Measurements from ENCODE around the gene ARL2BP. TPM values are rescaled to one million over a fixed set of nuclear protein-coding genes. Genes with fewer than 3 reads are reported as not detected.

Gene ARL2BP
- polyA plus RNA-seq, 3 donors: 35.4 to 84.6 (median 84.0) TPM

DNA sequence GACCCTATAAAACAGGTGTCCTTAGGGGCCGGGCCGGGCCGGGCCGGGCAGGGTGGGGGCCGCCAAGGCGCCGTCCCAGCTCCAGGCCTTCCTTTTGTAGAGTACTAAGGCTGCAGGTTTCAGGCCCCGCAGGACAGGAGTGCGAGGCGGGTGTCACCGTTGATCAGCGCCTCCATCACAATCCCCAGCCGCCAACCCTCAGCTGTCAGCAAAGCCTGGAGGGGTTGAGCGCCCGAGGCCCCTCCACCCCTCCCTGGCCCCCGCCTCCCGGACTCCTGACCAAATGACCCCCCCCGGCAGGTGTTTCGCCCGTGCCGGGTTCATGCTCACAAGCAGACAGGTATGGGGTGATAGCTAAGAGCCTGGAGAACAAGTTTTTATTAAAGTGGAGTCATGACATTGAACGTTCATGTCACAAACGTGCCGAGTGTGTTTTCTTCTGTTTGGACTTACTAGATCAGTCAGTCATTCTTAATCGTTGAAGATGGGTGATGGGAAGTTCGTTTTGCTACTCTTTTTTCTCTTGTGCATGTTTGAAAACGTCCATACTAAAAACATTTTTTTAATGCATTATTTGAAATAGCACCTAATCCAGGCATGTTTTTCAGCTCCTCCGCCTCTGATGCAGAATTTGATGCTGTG, 534 bp downstream of the ARL2BP start:
- Mint-ChIP-seq H3K27ac (peak overlapping the region; percentile 68 to 96 (median 89)), H3K36me3 (peaks cover 28 to 35% of the 10 kb centered on the region in 2 donors), H3K27me3 (ENCODE audit: low read depth in 3 of 3) (no peaks in the 10 kb centered on the region), H3K4me3 (peak overlapping the region; percentile 73 to 88), H3K9me3 (no peaks in the 10 kb centered on the region), H3K4me1 (peaks cover 28% of the 10 kb centered on the region)
- H3K79me2 ChIP-seq (ENCODE audit: insufficient read depth, low read length): peaks cover 16% of the 10 kb centered on the region
- WGBS (ENCODE audit: insufficient coverage): 0% methylated on average over 12 of the region's 28 CpGs
- DNase-seq: no peak
- peak overlapping the region; percentile 92 for H3K9ac ChIP-seq (ENCODE audit: insufficient read depth, low read length, poor library complexity, severe bottlenecking)
- H3K27me3 ChIP-seq (ENCODE audit: control insufficient read depth in 2 of 2, insufficient read depth in 2 of 2, low read length in 2 of 2): no peaks in the 10 kb centered on the region
- TF ChIP-seq, protein P1, sequence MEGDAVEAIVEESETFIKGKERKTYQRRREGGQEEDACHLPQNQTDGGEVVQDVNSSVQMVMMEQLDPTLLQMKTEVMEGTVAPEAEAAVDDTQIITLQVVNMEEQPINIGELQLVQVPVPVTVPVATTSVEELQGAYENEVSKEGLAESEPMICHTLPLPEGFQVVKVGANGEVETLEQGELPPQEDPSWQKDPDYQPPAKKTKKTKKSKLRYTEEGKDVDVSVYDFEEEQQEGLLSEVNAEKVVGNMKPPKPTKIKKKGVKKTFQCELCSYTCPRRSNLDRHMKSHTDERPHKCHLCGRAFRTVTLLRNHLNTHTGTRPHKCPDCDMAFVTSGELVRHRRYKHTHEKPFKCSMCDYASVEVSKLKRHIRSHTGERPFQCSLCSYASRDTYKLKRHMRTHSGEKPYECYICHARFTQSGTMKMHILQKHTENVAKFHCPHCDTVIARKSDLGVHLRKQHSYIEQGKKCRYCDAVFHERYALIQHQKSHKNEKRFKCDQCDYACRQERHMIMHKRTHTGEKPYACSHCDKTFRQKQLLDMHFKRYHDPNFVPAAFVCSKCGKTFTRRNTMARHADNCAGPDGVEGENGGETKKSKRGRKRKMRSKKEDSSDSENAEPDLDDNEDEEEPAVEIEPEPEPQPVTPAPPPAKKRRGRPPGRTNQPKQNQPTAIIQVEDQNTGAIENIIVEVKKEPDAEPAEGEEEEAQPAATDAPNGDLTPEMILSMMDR (IDR thresholded peaks at IDR 0.05): no peak
- H3K4me2 ChIP-seq (replicated peaks; ENCODE audit: extremely low read depth, low read length, poor library complexity, severe bottlenecking): peak overlapping the region; percentile 91
- H3K9me3 ChIP-seq (replicated peaks in 1 of 2; ENCODE audit: control insufficient read depth in 1 of 2, insufficient read depth in 1 of 2, low read length in 2 of 2): no peaks in the 10 kb centered on the region
- H2AFZ ChIP-seq (ENCODE audit: insufficient read depth, low read depth, low read length, poor library complexity, severe bottlenecking): peak overlapping the region; percentile 97
- intact Hi-C loops (cut with micrococcal nuclease): loop anchor here (5.0 to 10.0 kb wide), 4 partner anchors 37 to 61 kb away; partner anchors contain the start of genes PSME3IP1 (in 2 of the 2), RSPRY1 (in 2 of the 2) and PLLP (in 1 of the 2)
- peaks cover 25 to 34% of the 10 kb centered on the region in 2 donors for H3K4me1 ChIP-seq (ENCODE audit: control insufficient read depth in 1 of 2, insufficient read depth in 2 of 2, low read length in 2 of 2)
- peaks cover 30 to 41% of the 10 kb centered on the region in 2 donors for H3K36me3 ChIP-seq (replicated peaks in 1 of 2; ENCODE audit: control insufficient read depth in 1 of 2, insufficient read depth in 2 of 2, low read length in 2 of 2)
- no peaks in the 10 kb centered on the region for H4K20me1 ChIP-seq (ENCODE audit: insufficient read depth, low read length)
- peak overlapping the region; percentile 60 to 98 for H3K27ac ChIP-seq (ENCODE audit: low read depth in 1 of 2, low read length in 2 of 2)
- H3K4me3 ChIP-seq (replicated peaks in 1 of 3; ENCODE audit: low read depth in 2 of 3, low read length in 3 of 3): peak overlapping the region; percentile 54 to 84 (median 79)

DNA sequence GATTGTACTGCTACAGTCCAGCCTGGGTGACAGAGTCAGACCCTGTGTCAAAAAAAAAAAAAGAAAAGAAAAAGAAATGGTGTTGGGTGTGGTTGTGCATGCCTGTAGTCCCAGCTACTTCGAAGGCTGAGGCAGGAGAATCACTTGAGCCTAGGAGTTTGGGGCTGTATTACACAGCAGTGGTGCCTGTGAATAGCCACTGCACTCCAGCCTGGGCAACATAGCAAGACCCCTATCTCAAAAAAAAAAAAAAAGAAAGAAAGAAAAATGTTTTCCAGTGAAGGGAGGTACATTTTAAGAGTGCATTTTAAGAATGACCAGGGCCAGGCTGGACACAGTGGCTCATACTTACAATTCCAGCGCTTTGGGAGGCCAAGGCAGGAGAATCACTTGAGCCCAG, 6.3 kb downstream of the ARL2BP start:
- Histone ChIP-seq H3K4me3 (replicated peaks in 1 of 3; ENCODE audit: low read depth in 2 of 3, low read length in 3 of 3) (no peak overlapping the region), H3K79me2 (ENCODE audit: insufficient read depth, low read length) (peaks cover 6% of the 10 kb centered on the region), H3K27me3 (ENCODE audit: control insufficient read depth in 2 of 2, insufficient read depth in 2 of 2, low read length in 2 of 2) (no peaks in the 10 kb centered on the region), H3K9ac (ENCODE audit: insufficient read depth, low read length, poor library complexity, severe bottlenecking) (no peak overlapping the region), H3K4me1 (ENCODE audit: control insufficient read depth in 1 of 2, insufficient read depth in 2 of 2, low read length in 2 of 2) (peaks cover under 1 to 1% of the 10 kb centered on the region in 2 donors), H3K9me3 (replicated peaks in 1 of 2; ENCODE audit: control insufficient read depth in 1 of 2, insufficient read depth in 1 of 2, low read length in 2 of 2) (no peaks in the 10 kb centered on the region), H2AFZ (ENCODE audit: insufficient read depth, low read depth, low read length, poor library complexity, severe bottlenecking) (no peak overlapping the region), H3K27ac (ENCODE audit: low read depth in 1 of 2, low read length in 2 of 2) (no peak overlapping the region), H3K36me3 (replicated peaks in 1 of 2; ENCODE audit: control insufficient read depth in 1 of 2, insufficient read depth in 2 of 2, low read length in 2 of 2) (peaks cover 62 to 95% of the 10 kb centered on the region in 2 donors), H3K4me2 (replicated peaks; ENCODE audit: extremely low read depth, low read length, poor library complexity, severe bottlenecking) (no peak overlapping the region), H4K20me1 (ENCODE audit: insufficient read depth, low read length) (no peaks in the 10 kb centered on the region)
- TF ChIP-seq, protein P1 (IDR thresholded peaks at IDR 0.05): no peak
- H3K4me3 Mint-ChIP-seq: no peak overlapping the region
- H3K4me1 Mint-ChIP-seq: peaks cover 3% of the 10 kb centered on the region
- DNase-seq: no peak
- H3K9me3 Mint-ChIP-seq: no peaks in the 10 kb centered on the region
- H3K36me3 Mint-ChIP-seq: peaks cover 62 to 74% of the 10 kb centered on the region in 2 donors
- intact Hi-C loops (cut with micrococcal nuclease): no loop called here
- H3K27ac Mint-ChIP-seq: no peak overlapping the region
- WGBS (ENCODE audit: insufficient coverage): no CpG with 5 or more reads among the region's 2 CpGs
- no peaks in the 10 kb centered on the region for H3K27me3 Mint-ChIP-seq (ENCODE audit: low read depth in 3 of 3)

Measured in CD14-positive monocyte (primary cell).